ENCODE data around the gene PTF1A. TPM values are rescaled to one million over a fixed set of nuclear protein-coding genes. Genes with fewer than 3 reads are reported as not detected.

The PTF1A gene
- polyA plus RNA-seq, 1 donor (not counting 4 experiments of a cell fraction or from before 2014, with no cell fraction given): not detected

DNA sequence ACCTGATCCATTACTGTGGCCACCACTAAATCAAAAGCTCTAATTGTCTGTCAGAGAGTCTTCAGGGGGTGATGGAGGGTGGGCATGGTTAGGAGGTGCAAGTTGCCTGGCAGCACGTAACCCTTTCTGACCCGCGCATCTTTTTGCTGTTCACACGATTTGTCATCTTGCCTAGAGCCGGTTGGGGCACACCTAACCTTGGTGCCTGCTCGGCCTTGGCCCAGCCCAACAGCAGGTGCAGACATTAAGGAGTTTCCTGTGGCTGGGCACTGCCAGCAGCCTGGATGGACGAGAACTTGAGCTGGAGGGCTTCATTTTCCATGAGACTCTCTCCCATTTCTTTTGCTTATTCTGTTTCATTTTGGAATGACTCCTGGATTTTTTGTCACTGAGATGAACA is 41.0 kb upstream of the PTF1A start:
- H3K9me1 ChIP-seq (ENCODE audit: control insufficient read depth, extremely low read depth, insufficient read depth, low read length): no peaks in the 10 kb centered on the region
- H2AFZ ChIP-seq (ENCODE audit: control insufficient read depth, low read length): no peak overlapping the region
- DNase-seq (ENCODE audit: low read depth, low spot score) (no peak), FAIRE-seq (no peak)
- H3K36me3 ChIP-seq (ENCODE audit: control insufficient read depth in 2 of 2, extremely low read depth in 1 of 2, insufficient read depth in 2 of 2, low read length in 2 of 2): no peaks in the 10 kb centered on the region
- dilution Hi-C loops (cut with MboI; ENCODE audit: extremely low pct_ligation_motif_present, low sequenced_read_pairs): no loop called here
- peaks cover 9% of the 10 kb centered on the region for H3K27me3 ChIP-seq (ENCODE audit: control insufficient read depth, extremely low read depth, insufficient read depth, low read length)
- no peak overlapping the region for H3K27ac ChIP-seq (ENCODE audit: control insufficient read depth, insufficient read depth, low read length)
- TF ChIP-seq EZH2 (IDR thresholded peaks at IDR 0.05; ENCODE audit: low read length): no peak
- TF ChIP-seq, protein P1, sequence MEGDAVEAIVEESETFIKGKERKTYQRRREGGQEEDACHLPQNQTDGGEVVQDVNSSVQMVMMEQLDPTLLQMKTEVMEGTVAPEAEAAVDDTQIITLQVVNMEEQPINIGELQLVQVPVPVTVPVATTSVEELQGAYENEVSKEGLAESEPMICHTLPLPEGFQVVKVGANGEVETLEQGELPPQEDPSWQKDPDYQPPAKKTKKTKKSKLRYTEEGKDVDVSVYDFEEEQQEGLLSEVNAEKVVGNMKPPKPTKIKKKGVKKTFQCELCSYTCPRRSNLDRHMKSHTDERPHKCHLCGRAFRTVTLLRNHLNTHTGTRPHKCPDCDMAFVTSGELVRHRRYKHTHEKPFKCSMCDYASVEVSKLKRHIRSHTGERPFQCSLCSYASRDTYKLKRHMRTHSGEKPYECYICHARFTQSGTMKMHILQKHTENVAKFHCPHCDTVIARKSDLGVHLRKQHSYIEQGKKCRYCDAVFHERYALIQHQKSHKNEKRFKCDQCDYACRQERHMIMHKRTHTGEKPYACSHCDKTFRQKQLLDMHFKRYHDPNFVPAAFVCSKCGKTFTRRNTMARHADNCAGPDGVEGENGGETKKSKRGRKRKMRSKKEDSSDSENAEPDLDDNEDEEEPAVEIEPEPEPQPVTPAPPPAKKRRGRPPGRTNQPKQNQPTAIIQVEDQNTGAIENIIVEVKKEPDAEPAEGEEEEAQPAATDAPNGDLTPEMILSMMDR (optimal IDR thresholded peaks at IDR 0.05 in 1 of 3, IDR thresholded peaks at IDR 0.05 in 1 of 3, conservative IDR thresholded peaks at IDR 0.05 in 1 of 3; ENCODE audit: extremely low read depth in 1 of 3, insufficient read depth in 2 of 3, low read length in 3 of 3): no peak
- H3K9me3 ChIP-seq (ENCODE audit: control insufficient read depth, low read depth, low read length): no peaks in the 10 kb centered on the region
- H4K20me1 ChIP-seq (ENCODE audit: control insufficient read depth, extremely low read depth, insufficient read depth, low read length): no peaks in the 10 kb centered on the region
- H3K9ac ChIP-seq (ENCODE audit: control insufficient read depth, extremely low read depth, insufficient read depth, low read length): no peak overlapping the region
- no peaks in the 10 kb centered on the region for H3K4me1 ChIP-seq (ENCODE audit: control insufficient read depth, extremely low read depth, insufficient read depth, low read length)
- H3K4me3 ChIP-seq (ENCODE audit: control insufficient read depth in 2 of 3, extremely low read depth in 1 of 3, insufficient read depth in 2 of 3, low read depth in 1 of 3, low read length in 3 of 3): no peak overlapping the region
- no peaks in the 10 kb centered on the region for H3K79me2 ChIP-seq (ENCODE audit: control insufficient read depth, insufficient read depth, low read length)
- H3K4me2 ChIP-seq (ENCODE audit: control insufficient read depth, extremely low read depth, insufficient read depth, low read depth, low read length): no peak overlapping the region

DNA sequence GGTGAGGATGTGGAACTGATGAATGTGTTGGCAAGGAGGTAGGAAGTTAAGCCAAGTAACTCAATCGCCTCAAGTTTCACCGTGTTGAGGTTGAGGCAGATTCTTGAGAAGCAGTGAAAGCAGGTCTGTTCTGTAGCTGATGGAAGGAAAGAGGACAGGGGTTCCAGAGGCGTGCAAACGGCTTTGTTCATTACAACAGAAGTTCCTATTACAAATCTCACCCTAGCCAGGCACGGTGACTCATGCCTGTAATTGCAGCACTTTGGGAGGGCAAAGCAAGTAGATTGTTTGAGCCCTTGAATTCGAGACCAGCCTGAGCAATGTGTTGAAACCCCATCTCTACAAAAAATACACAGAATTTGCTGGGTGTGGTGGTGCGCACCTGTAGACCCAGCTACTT is 36.9 kb upstream of the PTF1A start:
- H3K4me3 ChIP-seq (ENCODE audit: control insufficient read depth in 2 of 3, extremely low read depth in 1 of 3, insufficient read depth in 2 of 3, low read depth in 1 of 3, low read length in 3 of 3): no peak overlapping the region
- H3K27ac ChIP-seq (ENCODE audit: control insufficient read depth, insufficient read depth, low read length): no peak overlapping the region
- H3K9me1 ChIP-seq (ENCODE audit: control insufficient read depth, extremely low read depth, insufficient read depth, low read length): no peaks in the 10 kb centered on the region
- H4K20me1 ChIP-seq (ENCODE audit: control insufficient read depth, extremely low read depth, insufficient read depth, low read length): no peaks in the 10 kb centered on the region
- H3K4me2 ChIP-seq (ENCODE audit: control insufficient read depth, extremely low read depth, insufficient read depth, low read depth, low read length): no peak overlapping the region
- dilution Hi-C loops (cut with MboI; ENCODE audit: extremely low pct_ligation_motif_present, low sequenced_read_pairs): no loop called here
- DNase-seq (ENCODE audit: low read depth, low spot score): no peak
- TF ChIP-seq EZH2 (IDR thresholded peaks at IDR 0.05; ENCODE audit: low read length): no peak
- TF ChIP-seq, protein P1 (optimal IDR thresholded peaks at IDR 0.05 in 1 of 3, IDR thresholded peaks at IDR 0.05 in 1 of 3, conservative IDR thresholded peaks at IDR 0.05 in 1 of 3; ENCODE audit: extremely low read depth in 1 of 3, insufficient read depth in 2 of 3, low read length in 3 of 3): no peak
- H3K9me3 ChIP-seq (ENCODE audit: control insufficient read depth, low read depth, low read length): no peaks in the 10 kb centered on the region
- H3K79me2 ChIP-seq (ENCODE audit: control insufficient read depth, insufficient read depth, low read length): no peaks in the 10 kb centered on the region
- H3K4me1 ChIP-seq (ENCODE audit: control insufficient read depth, extremely low read depth, insufficient read depth, low read length): peaks cover 1% of the 10 kb centered on the region
- no peak overlapping the region for H3K9ac ChIP-seq (ENCODE audit: control insufficient read depth, extremely low read depth, insufficient read depth, low read length)
- peaks cover 9% of the 10 kb centered on the region for H3K27me3 ChIP-seq (ENCODE audit: control insufficient read depth, extremely low read depth, insufficient read depth, low read length)
- no peaks in the 10 kb centered on the region for H3K36me3 ChIP-seq (ENCODE audit: control insufficient read depth in 2 of 2, extremely low read depth in 1 of 2, insufficient read depth in 2 of 2, low read length in 2 of 2)
- no peak for FAIRE-seq
- H2AFZ ChIP-seq (ENCODE audit: control insufficient read depth, low read length): no peak overlapping the region

All from keratinocyte (primary cell).